Colonic mucosa (tissue), 4 donors: ENCODE data around the gene GYS2. TPM values are rescaled to one million over a fixed set of nuclear protein-coding genes. Genes with fewer than 3 reads are reported as not detected.

ENCODE experiments used
- DNase-seq: peaks from one replicate; pipeline ENCODE4 v3.0.0-alpha.2; 2020
- H3K27ac ChIP-seq: fragments of 200-600 bp; one replicate; pipeline ENCODE4 v1.8.0; 2021
- H3K27me3 ChIP-seq: fragments of 200-600 bp; one replicate; pipeline ENCODE4 v1.8.0; 2021
- H3K36me3 ChIP-seq: fragments of 200-600 bp; one replicate; pipeline ENCODE4 v1.8.0; 2021
- H3K4me1 ChIP-seq: fragments of 200-600 bp; one replicate; pipeline ENCODE4 v1.8.0; 2021; ENCODE audit warnings: mild to moderate bottlenecking
- H3K4me3 ChIP-seq: fragments of 200-600 bp; one replicate; pipeline ENCODE4 v1.8.0; 2021
- H3K9ac ChIP-seq, 2 donors: one replicate each; pipeline ENCODE4 v1.7.0; 2013; ENCODE audit warnings: control low read depth in 2 of 2, low read depth in 2 of 2, low read length in 2 of 2
- H3K9me3 ChIP-seq: fragments of 200-600 bp; one replicate; pipeline ENCODE4 v1.8.0; 2021
- CTCF ChIP-seq: fragments of 200-600 bp; IDR thresholded peaks from one replicate; pipeline ENCODE4 v1.8.0; 2022; ENCODE audit warnings: antibody characterized with exemption, mild to moderate bottlenecking
- intact Hi-C: fragments of 100-400 bp; cut with DNase I; formaldehyde crosslinking; loops from one replicate; pipeline ENCODE4 v1.14.1; 2022
- total RNA-seq, 2 donors: library from RNA; stranded (reverse); fragmentation: NEBNext Ultra II Directional in 1 of 2; extraction: Animal tissue kit (Norgen Biotek cat#: 25700) in 1 of 2; gene quantifications; one replicate each; pipeline ENCODE4 v1.2.1, GENCODE V29; 2021
- donor health status: healthy.
- donor health status: DM: no; HTN: no; CAD: no.
- donor health status: DM: no; HTN: no; CAD: no.

GYS2 gene
- total RNA-seq, 2 donors from 2014 or later, result not detected

DNA sequence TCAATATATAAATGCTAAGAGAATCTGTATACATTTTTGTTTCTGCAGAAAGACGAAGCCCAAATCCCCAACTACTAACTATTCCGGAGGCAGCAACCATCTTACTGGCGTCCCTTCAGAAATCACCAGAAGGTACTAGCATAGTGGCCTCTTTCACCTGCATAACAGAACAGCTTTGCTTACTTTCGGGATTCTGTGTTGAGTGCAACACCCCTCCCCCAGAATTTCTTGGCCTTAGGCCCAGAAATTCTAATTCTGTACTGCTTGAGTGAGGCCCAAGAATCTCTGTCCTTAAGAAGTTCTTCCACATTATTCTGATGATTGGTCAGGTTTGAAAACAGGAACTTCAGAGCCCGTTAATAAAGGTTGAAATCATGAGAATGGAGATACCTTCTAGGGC, 75.7 kb downstream of the GYS2 start:
- H3K4me1 ChIP-seq, result no peaks in the 10 kb centered on the region
- peaks cover 17% of the 10 kb centered on the region for H3K27me3 ChIP-seq
- no peak for DNase-seq
- H3K9me3 ChIP-seq, result no peaks in the 10 kb centered on the region
- no peak overlapping the region for H3K4me3 ChIP-seq
- no peak overlapping the region for H3K27ac ChIP-seq
- no peaks in the 10 kb centered on the region for H3K36me3 ChIP-seq
- H3K9ac ChIP-seq, result no peak overlapping the region
- no peak for TF ChIP-seq CTCF
- intact Hi-C loops, result no loop called here

GRCh38 chr12:21527451-21528180, 77.0 kb downstream of the GYS2 start:
- peak overlapping the region in 1 of 2 donors; percentile 41 for H3K9ac ChIP-seq
- H3K9me3 ChIP-seq, result no peaks in the 10 kb centered on the region
- intact Hi-C loops, result no loop called here
- H3K36me3 ChIP-seq, result no peaks in the 10 kb centered on the region
- peak overlapping the region; percentile 49 for H3K4me3 ChIP-seq
- no peak overlapping the region for H3K27ac ChIP-seq
- H3K27me3 ChIP-seq, result peaks cover 17% of the 10 kb centered on the region
- DNase-seq, result peak; percentile 25
- TF ChIP-seq CTCF, result no peak
- no peaks in the 10 kb centered on the region for H3K4me1 ChIP-seq

- DNase-seq, result no peak
- no peak for TF ChIP-seq CTCF
- Histone ChIP-seq H3K9me3 (no peaks in the 10 kb centered on the region), H3K27ac (no peak overlapping the region), H3K9ac (no peak overlapping the region), H3K36me3 (no peaks in the 10 kb centered on the region), H3K4me3 (peak overlapping the region; percentile 49), H3K4me1 (no peaks in the 10 kb centered on the region), H3K27me3 (peaks cover 17% of the 10 kb centered on the region)
- intact Hi-C loops, result no loop called here
Measured at GRCh38 chr12:21526721-21527345, 77.8 kb downstream of the GYS2 start.

- Histone ChIP-seq H3K27me3 (peaks cover 17% of the 10 kb centered on the region), H3K9me3 (no peaks in the 10 kb centered on the region), H3K9ac (no peak within 1 kb of the TSS), H3K27ac (no peak within 1 kb of the TSS), H3K4me3 (peak within 1 kb of the TSS; percentile 49), H3K36me3 (no peaks in the 10 kb centered on the region), H3K4me1 (no peaks in the 10 kb centered on the region)
- no peak for DNase-seq
- no peak for TF ChIP-seq CTCF
- intact Hi-C loops, result no loop called here
Measured at GRCh38 chr12:21526053-21526452, 78.6 kb downstream of the GYS2 start, which contains the start of gene SPX. Gene SPX (plus strand): TSS chr12:21526296. CDS start chr12:21526473, 177 bp downstream.

GRCh38 chr12:21523148-21523547, 81.5 kb downstream of the GYS2 start:
- DNase-seq, result no peak
- Histone ChIP-seq H3K27me3 (peaks cover 14% of the 10 kb centered on the region), H3K27ac (no peak overlapping the region), H3K9me3 (no peaks in the 10 kb centered on the region), H3K4me3 (no peak overlapping the region), H3K36me3 (no peaks in the 10 kb centered on the region), H3K9ac (no peak overlapping the region), H3K4me1 (no peaks in the 10 kb centered on the region)
- no peak for TF ChIP-seq CTCF
- intact Hi-C loops, result no loop called here
